IMR-90 (cell line): ENCODE results near the gene NAT14. TPM values are rescaled to one million over a fixed set of nuclear protein-coding genes. Genes with fewer than 3 reads are reported as not detected.

Source experiments
- ATAC-seq: fragments of 200-7000 bp; cut with Tn5 transposase; 2 replicates; pipeline ENCODE4 v1.9.1; 2020; ENCODE audit warnings: low read depth, mild to moderate bottlenecking, moderate library complexity
- BruUV-seq: library from RNA; stranded (reverse); fragments of 400-500 nt; replicated peaks from 2 replicates; lab custom pipeline; 2021; lab: Mats Ljungman, UMichigan
- CTCF ChIA-PET: fragments of 300-600 bp; formaldehyde crosslinking; extraction: SDS; loops from one replicate; lab custom pipeline; 2021; ENCODE audit warnings: antibody characterized with exemption; lab: Yijun Ruan, JAX
- POLR2A ChIA-PET: fragments of 300-600 bp; sonication (Branson Sonifier 250); formaldehyde crosslinking; loops from one replicate; lab custom pipeline; 2022; ENCODE audit warnings: antibody characterized with exemption; ENCODE audit not compliant: unreplicated experiment; lab: Charles Lee
- DNase-seq: peaks from one replicate; pipeline ENCODE4 v3.0.0; 2013
- H2AFZ ChIP-seq: replicated peaks from 2 replicates; pipeline ENCODE3; 2013; ENCODE audit warnings: low read length, mild to moderate bottlenecking; ENCODE audit not compliant: poor library complexity
- H2AK5ac ChIP-seq: 2 replicates; pipeline ENCODE4 v1.6.1; 2013; ENCODE audit warnings: low read depth, low read length, inconsistent platforms
- H2AK9ac ChIP-seq: replicated peaks from 2 replicates; pipeline ENCODE3; 2013; ENCODE audit warnings: mild to moderate bottlenecking, low read depth, low read length, moderate library complexity; ENCODE audit not compliant: poor library complexity
- H2BK120ac ChIP-seq: 2 replicates; pipeline ENCODE4 v1.6.1; 2013; ENCODE audit warnings: low read depth, low read length, inconsistent platforms
- H2BK15ac ChIP-seq: 3 replicates; pipeline ENCODE4 v1.6.1; 2013; ENCODE audit warnings: low read depth, low read length, inconsistent platforms
- H2BK20ac ChIP-seq: 2 replicates; pipeline ENCODE4 v1.6.1; 2013; ENCODE audit warnings: low read depth, mild to moderate bottlenecking, inconsistent platforms, low read length, moderate library complexity
- H2BK5ac ChIP-seq: 2 replicates; pipeline ENCODE4 v1.6.1; 2013; ENCODE audit warnings: mild to moderate bottlenecking, low read depth, low read length, inconsistent platforms; ENCODE audit not compliant: poor library complexity, severe bottlenecking
- H3K14ac ChIP-seq: replicated peaks from 2 replicates; pipeline ENCODE4 v1.6.1; 2013; ENCODE audit warnings: low read depth, low read length, inconsistent platforms
- H3K18ac ChIP-seq: 2 replicates; pipeline ENCODE4 v1.6.1; 2013; ENCODE audit warnings: low read depth, low read length, control low read depth
- H3K23ac ChIP-seq: 2 replicates; pipeline ENCODE4 v1.6.1; 2013; ENCODE audit warnings: low read depth, low read length, inconsistent platforms
- H3K27ac ChIP-seq: 2 replicates; pipeline ENCODE4 v1.5.1; 2013; ENCODE audit warnings: mild to moderate bottlenecking, control low read depth, low read length; ENCODE audit not compliant: insufficient read depth
- H3K27me3 ChIP-seq: 2 replicates; pipeline ENCODE4 v1.6.1; 2013; ENCODE audit warnings: low read length; ENCODE audit not compliant: control insufficient read depth, insufficient read depth
- H3K36me3 ChIP-seq: 2 replicates; pipeline ENCODE4 v1.6.1; 2013; ENCODE audit warnings: low read length, mixed read lengths; ENCODE audit not compliant: control insufficient read depth, insufficient read depth
- H3K4ac ChIP-seq: 2 replicates; pipeline ENCODE4 v1.6.1; 2013; ENCODE audit warnings: low read depth, low read length, inconsistent platforms
- H3K4me1 ChIP-seq: 2 replicates; pipeline ENCODE4 v1.6.1; 2013; ENCODE audit warnings: low read length, mixed read lengths; ENCODE audit not compliant: control insufficient read depth, insufficient read depth
- H3K4me2 ChIP-seq: 2 replicates; pipeline ENCODE4 v1.6.1; 2013; ENCODE audit warnings: low read depth, mild to moderate bottlenecking, control low read depth, low read length, moderate library complexity
- H3K4me3 ChIP-seq: 2 replicates; pipeline ENCODE4 v1.5.1; 2013; ENCODE audit warnings: low read depth, mild to moderate bottlenecking, control low read depth, low read length, moderate library complexity; ENCODE audit not compliant: insufficient read depth
- H3K56ac ChIP-seq: 2 replicates; pipeline ENCODE4 v1.6.1; 2013; ENCODE audit warnings: low read length, inconsistent platforms; ENCODE audit not compliant: insufficient read depth; ENCODE audit errors: extremely low read depth
- H3K79me1 ChIP-seq, 2 experiments: 2 replicates each; pipeline ENCODE4 v1.6.1; 2013; ENCODE audit warnings: low read length in 2 of 2, inconsistent platforms in 1 of 2, low read depth in 1 of 2
- H3K9ac ChIP-seq: 2 replicates; pipeline ENCODE4 v1.6.1; 2013; ENCODE audit warnings: low read depth, low read length, control low read depth
- H3K9me1 ChIP-seq: 2 replicates; pipeline ENCODE4 v1.6.1; 2013; ENCODE audit warnings: low read length, inconsistent platforms; ENCODE audit not compliant: insufficient read depth
- H3K9me3 ChIP-seq: 2 replicates; pipeline ENCODE4 v1.6.1; 2013; ENCODE audit warnings: low read length; ENCODE audit not compliant: control insufficient read depth, insufficient read depth
- H4K20me1 ChIP-seq: 2 replicates; pipeline ENCODE4 v1.6.1; 2013; ENCODE audit warnings: low read length, inconsistent platforms; ENCODE audit not compliant: insufficient read depth
- H4K5ac ChIP-seq: 2 replicates; pipeline ENCODE4 v1.6.1; 2013; ENCODE audit warnings: mild to moderate bottlenecking, low read depth, low read length, control low read depth
- H4K8ac ChIP-seq, 2 experiments: 2 replicates each; pipeline ENCODE4 v1.6.1; 2013; ENCODE audit warnings: low read depth in 2 of 2, low read length in 2 of 2, control low read depth in 1 of 2, inconsistent platforms in 1 of 2
- H4K91ac ChIP-seq: 2 replicates; pipeline ENCODE4 v1.6.1; 2013; ENCODE audit warnings: low read depth, low read length, inconsistent platforms; ENCODE audit not compliant: insufficient read depth
- ELK1 ChIP-seq: fragments of 150-350 bp; IDR thresholded peaks from 2 replicates; pipeline ENCODE4 v1.6.1; 2016; ENCODE audit warnings: low read depth, mild to moderate bottlenecking, low read length, moderate library complexity, borderline replicate concordance
- WGBS, 2 experiments: methylation state at CpG; one replicate each; pipeline versions ENCODE4 v1.1.5 to v1.1.7; 2013; ENCODE audit warnings: missing lambda C conversion rate in 2 of 2; ENCODE audit not compliant: insufficient read length in 1 of 2; ENCODE audit errors: extremely low coverage in 2 of 2; 5-methylcytosine and 5-hydroxymethylcytosine counted together
- dilution Hi-C: fragments of 300-500 bp; cut with HindIII; formaldehyde crosslinking; loops from one replicate; pipeline ENCODE4 v1.14.3; 2018; ENCODE audit warnings: low sequenced_read_pairs; ENCODE audit not compliant: unreplicated experiment
- in situ Hi-C: fragments of 300-500 bp; cut with MboI; formaldehyde crosslinking; loops from 3 replicates; pipeline ENCODE4 v1.14.3; 2019; ENCODE audit warnings: low sequenced_read_pairs, inconsistent platforms, mixed read lengths
- intact Hi-C: fragments of 100-400 bp; cut with micrococcal nuclease; formaldehyde crosslinking; loops from 2 replicates; pipeline ENCODE4 v1.10.0; 2022
- polyA plus RNA-seq, 3 experiments: library from polyadenylated mRNA; depleted of rRNA; stranded (reverse); fragments of >200 nt; gene quantifications; 2 replicates each; pipeline ENCODE4 v1.2.3, GENCODE V29; 2012; ENCODE audit warnings: low replicate concordance in 1 of 3
- total RNA-seq: library from RNA; depleted of rRNA; stranded (reverse); fragments of >200 nt; gene quantifications from 2 replicates; pipeline ENCODE4 v1.2.3, GENCODE V29; 2012

The NAT14 gene
- total and polyA plus RNA-seq, 2 of the 4 experiments (the other 2 are of a cell fraction), result 4.3 to 41.2 TPM

GRCh38 chr19:55455576-55456235, 29.3 kb upstream of the NAT14 start:
- no peak for ATAC-seq
- 94% methylated on average over 8 of the region's 11 CpGs; no CpG with 5 or more reads in 1 of the 2 experiments for WGBS, 2 experiments

More at GRCh38 chr19:55455576-55456235, 29.3 kb upstream of the NAT14 start:
- no peak overlapping the region for H2BK20ac ChIP-seq
- no peak overlapping the region for H2AK5ac ChIP-seq
- H3K4me3 ChIP-seq, result no peak overlapping the region
- H3K14ac ChIP-seq, result no peak overlapping the region
- no peak overlapping the region for H2AFZ ChIP-seq
- in situ Hi-C loops, result no loop called here
- H3K9ac ChIP-seq, result no peak overlapping the region
- no peak overlapping the region for H3K27ac ChIP-seq
- H2AK9ac ChIP-seq, result no peak overlapping the region
- no peak overlapping the region for H3K23ac ChIP-seq
- POLR2A ChIA-PET, result no interaction called here
- DNase-seq, result no peak
- H3K56ac ChIP-seq, result no peak overlapping the region
- no peaks in the 10 kb centered on the region for H3K9me3 ChIP-seq
- H3K4me2 ChIP-seq, result no peak overlapping the region
- H3K4me1 ChIP-seq, result peaks cover 5% of the 10 kb centered on the region; the same call in 1 of the 2 replicates
- no peak overlapping the region for H3K18ac ChIP-seq
- H3K4ac ChIP-seq, result no peak overlapping the region
- H3K79me1 ChIP-seq, result peaks cover 0 to 16% of the 10 kb centered on the region in 2 experiments; a peak in 2 of 4 replicates
- no peak overlapping the region for H2BK15ac ChIP-seq
- H4K5ac ChIP-seq, result no peak overlapping the region
- H3K9me1 ChIP-seq, result peaks cover 2% of the 10 kb centered on the region; the same call in 1 of the 2 replicates
- no peak overlapping the region for H4K91ac ChIP-seq
- CTCF ChIA-PET, result no interaction called here
- H4K20me1 ChIP-seq, result peaks cover 28% of the 10 kb centered on the region
- no TSS peak for BruUV-seq
- no peak overlapping the region for H2BK120ac ChIP-seq
- no peak overlapping the region for H4K8ac ChIP-seq
- intact Hi-C loops, result no loop called here
- H3K36me3 ChIP-seq, result no peaks in the 10 kb centered on the region; the same call in 1 of the 2 replicates
- dilution Hi-C loops, result no loop called here
- peaks cover 15% of the 10 kb centered on the region for H3K27me3 ChIP-seq
- no peak overlapping the region for H2BK5ac ChIP-seq
- no peak for TF ChIP-seq ELK1
